ENCODE data around the gene SIGMAR1. TPM values are rescaled to one million over a fixed set of nuclear protein-coding genes. Genes with fewer than 3 reads are reported as not detected.

The SIGMAR1 gene
- total RNA-seq, 1 donor from 2014 or later, result 14.1 TPM

- Histone ChIP-seq H3K9ac (ENCODE audit: low read depth in 1 of 3, low read length in 3 of 3) (peak overlapping the region; percentile 93 to 98 (median 95)), H3K4me1 (ENCODE audit: control insufficient read depth in 3 of 3, insufficient read depth in 3 of 3, low read length in 3 of 3) (peaks cover 28 to 34% (median 29%) of the 10 kb centered on the region in 3 donors), H3K27me3 (ENCODE audit: control insufficient read depth in 3 of 3, insufficient read depth in 3 of 3, low read length in 3 of 3) (no peaks in the 10 kb centered on the region), H3K4me3 (ENCODE audit: low read length in 3 of 3) (peak overlapping the region; percentile 90 to 94 (median 93)), H3K36me3 (ENCODE audit: control insufficient read depth in 3 of 3, insufficient read depth in 3 of 3, low read length in 3 of 3) (peaks cover 8 to 25% (median 20%) of the 10 kb centered on the region in 3 donors), H3K9me3 (ENCODE audit: control insufficient read depth in 3 of 3, low read length in 3 of 3) (no peaks in the 10 kb centered on the region), H3K27ac (ENCODE audit: low read depth, low read length) (peak overlapping the region; percentile 88)
Observed at GRCh38 chr9:34610434-34611206, 27.0 kb downstream of the SIGMAR1 start.

GRCh38 chr9:34607331-34607730 lies 30.3 kb downstream of the SIGMAR1 start:
- Histone ChIP-seq H3K27me3 (ENCODE audit: control insufficient read depth in 3 of 3, insufficient read depth in 3 of 3, low read length in 3 of 3) (no peaks in the 10 kb centered on the region), H3K36me3 (ENCODE audit: control insufficient read depth in 3 of 3, insufficient read depth in 3 of 3, low read length in 3 of 3) (peaks cover 0 to 4% (median 0%) of the 10 kb centered on the region in 3 donors), H3K9me3 (ENCODE audit: control insufficient read depth in 3 of 3, low read length in 3 of 3) (no peaks in the 10 kb centered on the region)

DNA sequence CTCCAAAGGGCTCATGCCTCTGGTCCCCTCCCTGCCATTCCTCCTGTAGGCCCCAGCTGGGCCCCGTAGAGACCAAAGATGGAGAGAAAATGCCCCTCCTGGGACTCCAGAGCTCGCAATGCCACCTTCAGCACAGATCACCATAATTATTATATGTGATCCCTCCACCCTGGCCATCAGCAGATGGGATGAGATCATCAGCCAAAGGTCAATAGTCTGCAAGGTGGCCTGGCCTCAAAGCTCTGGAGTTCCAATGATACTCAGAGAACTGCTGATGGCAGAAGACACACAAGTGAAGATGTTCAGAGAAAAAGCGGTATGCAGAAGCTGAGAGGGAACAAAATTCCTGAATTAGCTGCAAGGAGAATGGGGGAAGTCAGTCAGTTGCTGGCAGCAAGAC lies 30.7 kb downstream of the SIGMAR1 start:
- peaks cover 18 to 33% (median 24%) of the 10 kb centered on the region in 3 donors for H3K4me1 ChIP-seq (ENCODE audit: control insufficient read depth in 3 of 3, insufficient read depth in 3 of 3, low read length in 3 of 3)
- no peak overlapping the region for H3K27ac ChIP-seq (ENCODE audit: low read depth, low read length)
- H3K9me3 ChIP-seq (ENCODE audit: control insufficient read depth in 3 of 3, low read length in 3 of 3), result no peaks in the 10 kb centered on the region
- H3K36me3 ChIP-seq (ENCODE audit: control insufficient read depth in 3 of 3, insufficient read depth in 3 of 3, low read length in 3 of 3), result peaks cover 0 to 4% (median 0%) of the 10 kb centered on the region in 3 donors
- H3K27me3 ChIP-seq (ENCODE audit: control insufficient read depth in 3 of 3, insufficient read depth in 3 of 3, low read length in 3 of 3), result no peaks in the 10 kb centered on the region
- H3K9ac ChIP-seq (ENCODE audit: low read depth in 1 of 3, low read length in 3 of 3), result no peak overlapping the region
- no peak overlapping the region for H3K4me3 ChIP-seq (ENCODE audit: low read length in 3 of 3)

More at GRCh38 chr9:34607331-34607730, 30.3 kb downstream of the SIGMAR1 start:
- Histone ChIP-seq H3K4me3 (ENCODE audit: low read length in 3 of 3) (no peak overlapping the region), H3K4me1 (ENCODE audit: control insufficient read depth in 3 of 3, insufficient read depth in 3 of 3, low read length in 3 of 3) (peaks cover 21 to 36% (median 27%) of the 10 kb centered on the region in 3 donors), H3K9ac (ENCODE audit: low read depth in 1 of 3, low read length in 3 of 3) (no peak overlapping the region), H3K27ac (ENCODE audit: low read depth, low read length) (no peak overlapping the region)

DNA sequence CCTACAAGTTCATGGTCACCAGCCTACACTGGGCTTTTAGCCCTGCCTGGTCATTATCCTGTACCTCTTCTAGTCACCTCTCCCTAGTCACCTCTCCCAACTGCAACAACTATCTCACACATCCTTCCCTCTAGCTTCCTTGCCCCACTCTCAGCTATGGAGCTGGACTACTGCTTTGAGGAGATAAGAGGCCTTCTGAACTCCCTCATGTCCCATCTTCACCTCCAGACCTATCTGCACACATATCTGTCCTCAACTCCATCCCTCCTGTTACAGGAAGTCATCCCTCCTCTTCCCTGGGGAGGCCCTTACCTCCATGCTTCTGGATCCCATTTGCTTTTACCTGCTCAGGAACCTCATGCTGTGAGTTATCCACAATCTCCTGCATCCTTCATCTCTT lies 31.4 kb downstream of the SIGMAR1 start:
- Histone ChIP-seq H3K4me1 (ENCODE audit: control insufficient read depth in 3 of 3, insufficient read depth in 3 of 3, low read length in 3 of 3) (peaks cover 14 to 27% (median 21%) of the 10 kb centered on the region in 3 donors), H3K36me3 (ENCODE audit: control insufficient read depth in 3 of 3, insufficient read depth in 3 of 3, low read length in 3 of 3) (peaks cover 0 to 4% (median 0%) of the 10 kb centered on the region in 3 donors), H3K4me3 (ENCODE audit: low read length in 3 of 3) (no peak overlapping the region), H3K27me3 (ENCODE audit: control insufficient read depth in 3 of 3, insufficient read depth in 3 of 3, low read length in 3 of 3) (no peaks in the 10 kb centered on the region), H3K9ac (ENCODE audit: low read depth in 1 of 3, low read length in 3 of 3) (no peak overlapping the region), H3K9me3 (ENCODE audit: control insufficient read depth in 3 of 3, low read length in 3 of 3) (no peaks in the 10 kb centered on the region), H3K27ac (ENCODE audit: low read depth, low read length) (no peak overlapping the region)

DNA sequence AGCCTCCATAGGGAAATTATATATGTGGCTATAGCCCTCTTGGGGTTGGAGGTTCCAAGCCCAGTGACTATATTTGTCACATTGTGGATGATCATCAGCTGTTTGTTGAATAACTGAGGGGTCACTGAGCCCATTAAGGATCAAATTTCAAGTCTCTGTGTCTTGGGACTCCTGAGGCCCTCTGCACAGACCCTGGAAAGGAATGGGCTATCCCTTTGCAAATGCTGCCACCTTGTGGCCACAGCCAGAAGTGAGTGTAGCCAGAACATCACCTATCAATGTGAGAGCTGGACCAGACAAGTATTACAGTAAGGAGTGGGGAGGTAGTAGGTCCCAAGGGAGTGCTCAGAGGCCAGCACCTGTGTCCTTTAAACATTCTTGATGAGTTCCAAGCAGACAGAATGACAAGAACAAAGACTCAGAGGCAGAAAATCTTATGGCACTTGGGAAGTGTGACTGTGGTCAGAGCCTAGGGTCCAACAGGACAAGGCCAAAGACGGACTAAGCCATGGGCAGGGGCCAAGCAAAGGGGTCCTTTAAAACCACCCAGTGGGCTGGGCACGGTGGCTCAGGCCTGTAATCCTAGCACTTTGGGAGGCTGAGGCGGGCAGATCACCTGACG lies 33.9 kb downstream of the SIGMAR1 start:
- Histone ChIP-seq H3K27ac (ENCODE audit: low read depth, low read length) (no peak overlapping the region), H3K9ac (ENCODE audit: low read depth in 1 of 3, low read length in 3 of 3) (no peak overlapping the region), H3K9me3 (ENCODE audit: control insufficient read depth in 3 of 3, low read length in 3 of 3) (no peaks in the 10 kb centered on the region), H3K4me1 (ENCODE audit: control insufficient read depth in 3 of 3, insufficient read depth in 3 of 3, low read length in 3 of 3) (peaks cover 0 to 11% (median 6%) of the 10 kb centered on the region in 3 donors), H3K4me3 (ENCODE audit: low read length in 3 of 3) (no peak overlapping the region), H3K27me3 (ENCODE audit: control insufficient read depth in 3 of 3, insufficient read depth in 3 of 3, low read length in 3 of 3) (no peaks in the 10 kb centered on the region), H3K36me3 (ENCODE audit: control insufficient read depth in 3 of 3, insufficient read depth in 3 of 3, low read length in 3 of 3) (no peaks in the 10 kb centered on the region)

GRCh38 chr9:34601937-34602573 lies 35.5 kb downstream of the SIGMAR1 start:
- Histone ChIP-seq H3K9ac (ENCODE audit: low read depth in 1 of 3, low read length in 3 of 3) (no peak overlapping the region), H3K9me3 (ENCODE audit: control insufficient read depth in 3 of 3, low read length in 3 of 3) (no peaks in the 10 kb centered on the region), H3K36me3 (ENCODE audit: control insufficient read depth in 3 of 3, insufficient read depth in 3 of 3, low read length in 3 of 3) (no peaks in the 10 kb centered on the region), H3K27me3 (ENCODE audit: control insufficient read depth in 3 of 3, insufficient read depth in 3 of 3, low read length in 3 of 3) (no peaks in the 10 kb centered on the region), H3K4me3 (ENCODE audit: low read length in 3 of 3) (no peak overlapping the region), H3K27ac (ENCODE audit: low read depth, low read length) (no peak overlapping the region), H3K4me1 (ENCODE audit: control insufficient read depth in 3 of 3, insufficient read depth in 3 of 3, low read length in 3 of 3) (peaks cover 0 to 11% (median 11%) of the 10 kb centered on the region in 3 donors)

DNA sequence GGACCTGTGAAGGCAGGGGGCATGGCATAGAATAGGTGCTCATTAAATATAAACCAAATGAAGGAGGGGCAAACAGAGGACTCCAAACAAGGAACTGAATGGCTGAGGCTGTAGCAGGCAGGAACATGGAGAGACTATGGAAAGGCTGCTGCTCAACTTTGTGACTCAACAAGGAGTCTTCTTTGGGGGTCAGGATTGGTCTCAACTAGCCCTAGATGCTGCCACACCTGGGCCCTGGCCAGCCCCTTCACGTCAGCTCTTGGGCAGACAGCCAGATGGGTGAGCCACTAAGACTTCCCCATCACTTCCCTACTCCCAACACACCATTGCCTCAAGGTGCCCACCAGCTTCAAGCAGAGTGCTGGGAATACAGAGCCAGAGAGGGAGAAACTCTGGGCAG lies 36.7 kb downstream of the SIGMAR1 start:
- peaks cover 5 to 23% (median 22%) of the 10 kb centered on the region in 3 donors for H3K4me1 ChIP-seq (ENCODE audit: control insufficient read depth in 3 of 3, insufficient read depth in 3 of 3, low read length in 3 of 3)
- H3K9ac ChIP-seq (ENCODE audit: low read depth in 1 of 3, low read length in 3 of 3), result no peak overlapping the region
- no peak overlapping the region for H3K27ac ChIP-seq (ENCODE audit: low read depth, low read length)
- no peak overlapping the region for H3K4me3 ChIP-seq (ENCODE audit: low read length in 3 of 3)
- H3K27me3 ChIP-seq (ENCODE audit: control insufficient read depth in 3 of 3, insufficient read depth in 3 of 3, low read length in 3 of 3), result no peaks in the 10 kb centered on the region
- H3K36me3 ChIP-seq (ENCODE audit: control insufficient read depth in 3 of 3, insufficient read depth in 3 of 3, low read length in 3 of 3), result no peaks in the 10 kb centered on the region
- no peaks in the 10 kb centered on the region for H3K9me3 ChIP-seq (ENCODE audit: control insufficient read depth in 3 of 3, low read length in 3 of 3)

DNA sequence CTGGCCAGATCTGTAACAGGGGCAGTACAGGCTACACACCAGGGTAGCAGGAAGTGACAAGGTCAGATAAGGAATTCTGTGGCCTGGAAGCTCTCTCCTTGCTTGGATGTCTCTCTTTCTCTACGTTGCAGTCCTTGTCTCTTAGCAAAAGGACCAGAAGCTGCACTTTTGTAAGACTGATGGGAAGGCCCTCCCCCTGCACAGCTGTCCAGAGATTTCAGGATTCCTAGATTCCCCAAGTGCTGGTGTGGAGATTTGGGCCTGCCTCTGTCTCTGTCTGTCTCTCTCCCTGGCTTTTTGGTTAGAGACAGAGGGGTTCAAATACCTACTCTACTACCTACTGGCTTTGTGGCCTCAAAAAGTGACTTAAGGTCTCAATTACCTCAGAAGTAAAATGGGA lies 38.0 kb downstream of the SIGMAR1 start:
- H3K27me3 ChIP-seq (ENCODE audit: control insufficient read depth in 3 of 3, insufficient read depth in 3 of 3, low read length in 3 of 3), result no peaks in the 10 kb centered on the region
- H3K4me1 ChIP-seq (ENCODE audit: control insufficient read depth in 3 of 3, insufficient read depth in 3 of 3, low read length in 3 of 3), result peaks cover 12 to 28% (median 28%) of the 10 kb centered on the region in 3 donors
- H3K9ac ChIP-seq (ENCODE audit: low read depth in 1 of 3, low read length in 3 of 3), result peak overlapping the region in 1 of 3 donors; percentile 7
- no peak overlapping the region for H3K27ac ChIP-seq (ENCODE audit: low read depth, low read length)
- H3K9me3 ChIP-seq (ENCODE audit: control insufficient read depth in 3 of 3, low read length in 3 of 3), result no peaks in the 10 kb centered on the region
- H3K36me3 ChIP-seq (ENCODE audit: control insufficient read depth in 3 of 3, insufficient read depth in 3 of 3, low read length in 3 of 3), result no peaks in the 10 kb centered on the region
- no peak overlapping the region for H3K4me3 ChIP-seq (ENCODE audit: low read length in 3 of 3)

GRCh38 chr9:34594177-34594576 lies 43.4 kb downstream of the SIGMAR1 start:
- Histone ChIP-seq H3K9me3 (ENCODE audit: control insufficient read depth in 3 of 3, low read length in 3 of 3) (no peaks in the 10 kb centered on the region), H3K36me3 (ENCODE audit: control insufficient read depth in 3 of 3, insufficient read depth in 3 of 3, low read length in 3 of 3) (no peaks in the 10 kb centered on the region), H3K27me3 (ENCODE audit: control insufficient read depth in 3 of 3, insufficient read depth in 3 of 3, low read length in 3 of 3) (peaks cover 0 to 4% (median 0%) of the 10 kb centered on the region in 3 donors), H3K4me3 (ENCODE audit: low read length in 3 of 3) (no peak overlapping the region), H3K27ac (ENCODE audit: low read depth, low read length) (peak overlapping the region; percentile 57), H3K4me1 (ENCODE audit: control insufficient read depth in 3 of 3, insufficient read depth in 3 of 3, low read length in 3 of 3) (peaks cover 47 to 64% (median 63%) of the 10 kb centered on the region in 3 donors), H3K9ac (ENCODE audit: low read depth in 1 of 3, low read length in 3 of 3) (peak overlapping the region in 1 of 3 donors; percentile 53)
